RWPE2 (cell line): ENCODE results near the gene HAO2.

Experiments used
- ATAC-seq: fragments of 200-7000 bp; cut with Tn5 transposase; 3 replicates; pipeline ENCODE4 v1.9.1; 2021; ENCODE audit warnings: low read depth
- DNase-seq: peaks from one replicate; pipeline ENCODE4 v3.0.0-alpha.2; 2020; ENCODE audit warnings: low spot score
- H3K27ac ChIP-seq: fragments of 450-650 bp; 2 replicates; pipeline ENCODE4 v1.5.1; 2017; ENCODE audit warnings: mild to moderate bottlenecking; ENCODE audit not compliant: poor library complexity, severe bottlenecking
- H3K27me3 ChIP-seq: fragments of 250-450 bp; sonication (Bioruptor Pico); 2 replicates; pipeline ENCODE4 v1.5.1; 2021; ENCODE audit warnings: mild to moderate bottlenecking, moderate library complexity; ENCODE audit not compliant: insufficient read depth, poor library complexity, severe bottlenecking
- H3K36me3 ChIP-seq: fragments of 250-450 bp; sonication (Bioruptor Pico); 2 replicates; pipeline ENCODE4 v1.5.1; 2020; ENCODE audit warnings: low read depth, mild to moderate bottlenecking, moderate library complexity
- H3K4me1 ChIP-seq: fragments of 250-450 bp; sonication (Bioruptor Pico); 2 replicates; pipeline ENCODE4 v1.5.1; 2021; ENCODE audit warnings: mild to moderate bottlenecking, moderate library complexity; ENCODE audit not compliant: insufficient read depth, poor library complexity, severe bottlenecking
- H3K4me3 ChIP-seq: fragments of 250-450 bp; sonication (Bioruptor Pico); 2 replicates; pipeline ENCODE4 v1.5.1; 2021; ENCODE audit warnings: mild to moderate bottlenecking, moderate library complexity; ENCODE audit not compliant: severe bottlenecking
- H3K9me3 ChIP-seq: fragments of 250-450 bp; sonication (Bioruptor Pico); 2 replicates; pipeline ENCODE4 v1.5.1; 2021; ENCODE audit warnings: mild to moderate bottlenecking, moderate library complexity; ENCODE audit not compliant: severe bottlenecking
- CTCF ChIP-seq: fragments of 450-650 bp; IDR thresholded peaks from one replicate; pipeline ENCODE4 v1.5.1; 2017; ENCODE audit warnings: mild to moderate bottlenecking, moderate library complexity; ENCODE audit not compliant: poor library complexity, severe bottlenecking

HAO2 gene

GRCh38 chr1:119368554-119368953 is at the start of gene HAO2:
Gene HAO2 (plus strand): TSS chr1:119368785. CDS start chr1:119381086, 12,301 bp downstream.
- no peak for DNase-seq
- H3K27me3 ChIP-seq, result no peaks in the 10 kb centered on the region
- no peaks in the 10 kb centered on the region for H3K36me3 ChIP-seq
- no peaks in the 10 kb centered on the region for H3K9me3 ChIP-seq
- H3K4me3 ChIP-seq, result no peak within 1 kb of the TSS
- TF ChIP-seq CTCF, result no peak
- no peak for ATAC-seq
- peaks cover 8% of the 10 kb centered on the region for H3K4me1 ChIP-seq
- H3K27ac ChIP-seq, result no peak within 1 kb of the TSS

GRCh38 chr1:119320100-119320499 is 48.5 kb upstream of the HAO2 start:
- Histone ChIP-seq H3K27me3 (no peaks in the 10 kb centered on the region), H3K4me3 (no peak overlapping the region), H3K27ac (no peak overlapping the region), H3K9me3 (no peaks in the 10 kb centered on the region), H3K4me1 (no peaks in the 10 kb centered on the region), H3K36me3 (no peaks in the 10 kb centered on the region)
- no peak for TF ChIP-seq CTCF
- ATAC-seq, result no peak
- no peak for DNase-seq

GRCh38 chr1:119321666-119322419 is 46.7 kb upstream of the HAO2 start:
- ATAC-seq (no peak), DNase-seq (no peak)
- H3K27ac ChIP-seq, result no peak overlapping the region
- H3K27me3 ChIP-seq, result no peaks in the 10 kb centered on the region
- H3K4me3 ChIP-seq, result no peak overlapping the region
- H3K36me3 ChIP-seq, result no peaks in the 10 kb centered on the region
- no peaks in the 10 kb centered on the region for H3K9me3 ChIP-seq
- H3K4me1 ChIP-seq, result no peaks in the 10 kb centered on the region
- no peak for TF ChIP-seq CTCF

- DNase-seq (no peak), ATAC-seq (no peak)
Observed at GRCh38 chr1:119323216-119323982, 45.2 kb upstream of the HAO2 start.

More at GRCh38 chr1:119323216-119323982, 45.2 kb upstream of the HAO2 start:
- TF ChIP-seq CTCF, result no peak
- H3K27ac ChIP-seq, result no peak overlapping the region
- no peaks in the 10 kb centered on the region for H3K9me3 ChIP-seq
- no peaks in the 10 kb centered on the region for H3K36me3 ChIP-seq
- H3K4me3 ChIP-seq, result no peak overlapping the region
- H3K27me3 ChIP-seq, result no peaks in the 10 kb centered on the region
- no peaks in the 10 kb centered on the region for H3K4me1 ChIP-seq
